HK-2 (cell line): ENCODE results near the gene HOXB9.

Source experiments
- DNase-seq: peaks from one replicate; pipeline ENCODE4 v3.0.0-alpha.2; 2018; ENCODE audit not compliant: unreplicated experiment

HOXB9 gene

DNA sequence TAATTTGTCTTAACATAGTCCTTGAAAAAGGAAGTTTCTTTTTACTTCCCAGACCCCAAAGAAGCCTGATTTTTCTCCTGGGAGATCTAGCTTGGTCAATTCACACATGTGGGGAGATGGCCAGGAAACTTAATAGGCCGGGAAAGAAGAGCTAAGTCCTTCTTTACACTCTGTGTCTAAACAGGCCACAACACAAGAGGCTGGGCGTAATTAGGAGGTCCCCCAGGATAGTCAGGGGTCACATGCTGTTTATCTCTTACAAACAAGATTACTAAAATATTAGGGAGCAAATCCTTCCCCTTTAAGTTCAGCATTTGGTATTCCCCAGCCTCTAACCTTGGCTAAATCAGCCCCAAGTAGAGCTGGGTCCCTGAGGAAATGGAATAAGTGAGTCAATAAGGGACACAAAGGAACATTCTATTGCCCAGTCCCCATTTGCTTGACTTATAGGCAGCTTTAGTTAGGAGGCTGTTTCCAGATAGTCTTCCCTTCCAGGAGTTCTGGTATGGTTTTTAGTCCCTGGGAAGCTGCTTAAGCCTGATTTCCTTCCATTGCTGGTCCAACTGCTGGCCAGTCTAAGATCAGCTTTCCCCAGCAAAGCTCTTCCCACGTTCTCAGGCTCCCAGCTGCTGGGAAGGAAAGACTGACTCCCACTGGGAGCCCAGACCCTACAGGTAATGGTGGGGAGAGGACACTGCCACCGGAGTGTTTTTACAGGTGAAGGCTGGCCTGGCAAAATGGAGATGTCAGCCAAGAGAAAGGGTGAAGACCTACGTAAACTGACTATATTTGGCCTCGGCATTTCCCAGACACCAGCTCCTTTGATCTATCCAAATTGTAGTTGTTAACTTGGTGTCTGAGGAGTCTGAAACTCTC lies 14.1 kb upstream of the HOXB9 start:
- no peak for DNase-seq

DNA sequence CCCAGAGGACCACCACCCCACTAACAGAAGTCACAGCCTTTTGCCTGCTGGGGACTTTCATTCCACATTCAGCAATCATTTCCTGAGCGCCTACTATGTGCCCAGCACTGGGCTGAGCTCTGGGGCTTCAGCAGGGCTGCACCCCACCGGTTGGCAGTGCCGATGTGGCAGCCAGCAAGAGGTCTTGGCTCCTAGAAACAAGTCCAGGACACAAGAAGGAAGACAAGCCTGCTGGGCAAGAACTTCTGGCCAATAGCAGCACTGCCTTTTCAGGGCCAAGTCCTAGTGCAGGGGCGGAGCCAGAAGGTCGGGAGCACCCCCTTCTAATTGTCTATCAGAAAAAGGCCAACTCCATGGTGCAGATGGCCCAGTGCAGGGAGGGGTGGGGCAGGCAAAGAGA lies 13.0 kb upstream of the HOXB9 start:
- no peak for DNase-seq

- DNase-seq: no peak
Observed at GRCh38 chr17:48637323-48638260, 11.4 kb upstream of the HOXB9 start.

GRCh38 chr17:48636177-48637018 lies 10.2 kb upstream of the HOXB9 start:
- no peak for DNase-seq

DNA sequence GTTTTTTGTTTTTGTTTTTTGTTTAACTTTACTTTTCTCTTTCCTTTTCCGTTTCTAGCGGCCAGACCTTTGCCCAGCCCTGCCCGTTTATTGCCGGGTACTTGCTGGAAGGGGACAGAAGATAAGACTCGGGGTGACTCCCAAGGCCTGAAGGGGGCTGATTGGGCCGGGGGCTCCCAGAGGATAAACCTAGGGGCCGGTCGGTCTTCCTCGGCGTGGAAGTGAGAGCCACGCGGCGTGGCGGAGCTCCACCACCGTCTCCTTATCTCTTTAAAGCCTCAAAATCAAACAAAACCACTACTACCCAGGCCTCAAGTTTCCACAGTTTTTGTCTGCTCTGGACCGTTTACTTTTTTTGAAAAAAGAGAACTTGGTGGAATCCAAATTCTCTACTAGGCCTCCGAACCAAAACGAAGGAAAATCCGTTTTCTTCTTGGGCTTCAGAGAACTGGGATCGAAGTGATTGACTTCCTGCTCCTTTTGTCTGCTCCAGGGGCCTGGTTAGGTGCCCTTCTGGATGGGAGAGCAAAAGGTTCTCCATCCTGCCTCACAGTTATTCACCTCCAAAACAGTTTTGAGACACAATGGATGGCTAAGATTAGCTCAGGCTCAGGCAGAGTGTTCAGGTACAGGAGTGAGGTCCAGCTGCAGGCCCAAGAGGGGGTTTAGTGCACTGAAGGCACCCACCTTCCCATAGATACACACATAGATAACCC lies 8.5 kb upstream of the HOXB9 start:
- no peak for DNase-seq

DNA sequence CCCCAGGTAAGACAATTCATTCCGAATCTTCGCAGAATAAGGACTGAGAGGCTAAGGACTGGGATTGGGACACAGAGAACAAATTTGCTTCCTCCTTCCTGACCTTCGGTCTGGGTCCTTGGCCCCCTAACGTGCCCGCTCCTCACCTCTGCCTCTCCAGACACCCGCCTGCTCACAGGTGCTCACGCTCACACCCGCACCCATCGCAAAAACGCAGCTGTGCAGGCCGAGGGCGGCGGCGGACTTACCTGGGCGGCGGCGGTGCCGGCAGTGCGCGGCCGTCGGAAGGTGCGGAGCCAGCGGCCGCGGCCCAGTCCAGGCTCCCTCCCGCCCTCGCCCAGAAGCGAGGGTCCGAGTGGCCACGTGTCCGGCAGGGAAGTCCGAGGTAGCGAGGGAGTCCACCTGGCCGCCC lies 7.1 kb upstream of the HOXB9 start:
- no peak for DNase-seq

DNA sequence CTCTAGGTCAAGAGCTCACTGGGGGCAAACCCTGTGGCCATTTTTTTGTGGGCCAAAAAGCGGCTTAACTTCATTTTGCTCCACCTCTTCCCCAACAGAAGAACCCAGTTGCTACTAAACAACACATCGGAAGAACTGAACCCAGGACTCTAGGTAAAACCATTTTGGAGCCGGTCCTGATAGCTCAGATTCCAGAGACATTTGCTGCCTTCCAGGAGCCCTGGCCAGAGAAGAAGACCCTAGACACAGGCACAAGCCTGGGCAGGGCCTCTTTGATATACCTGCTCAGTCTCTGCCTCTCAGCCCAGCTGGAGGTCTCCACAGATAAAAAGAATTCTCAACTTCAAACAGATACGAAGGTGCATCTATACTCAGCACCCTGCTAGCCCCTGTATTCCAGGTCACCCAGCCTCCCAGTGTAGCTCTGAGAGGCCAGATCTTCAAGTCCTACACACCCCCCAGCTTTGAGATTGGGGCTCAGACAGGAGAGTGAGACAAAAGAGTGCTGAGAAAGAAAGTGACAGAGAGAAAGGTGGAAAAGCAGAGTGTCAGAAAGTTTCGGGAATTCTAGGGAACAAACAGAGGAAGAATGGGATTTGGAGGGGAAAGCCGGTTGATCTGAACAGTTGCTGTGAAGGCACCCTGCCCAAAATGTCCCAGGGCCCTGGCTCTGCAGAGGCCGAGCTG lies 6.6 kb upstream of the HOXB9 start:
- DNase-seq: no peak

- no peak for DNase-seq
Observed at GRCh38 chr17:48631693-48632578, 5.8 kb upstream of the HOXB9 start.

DNA sequence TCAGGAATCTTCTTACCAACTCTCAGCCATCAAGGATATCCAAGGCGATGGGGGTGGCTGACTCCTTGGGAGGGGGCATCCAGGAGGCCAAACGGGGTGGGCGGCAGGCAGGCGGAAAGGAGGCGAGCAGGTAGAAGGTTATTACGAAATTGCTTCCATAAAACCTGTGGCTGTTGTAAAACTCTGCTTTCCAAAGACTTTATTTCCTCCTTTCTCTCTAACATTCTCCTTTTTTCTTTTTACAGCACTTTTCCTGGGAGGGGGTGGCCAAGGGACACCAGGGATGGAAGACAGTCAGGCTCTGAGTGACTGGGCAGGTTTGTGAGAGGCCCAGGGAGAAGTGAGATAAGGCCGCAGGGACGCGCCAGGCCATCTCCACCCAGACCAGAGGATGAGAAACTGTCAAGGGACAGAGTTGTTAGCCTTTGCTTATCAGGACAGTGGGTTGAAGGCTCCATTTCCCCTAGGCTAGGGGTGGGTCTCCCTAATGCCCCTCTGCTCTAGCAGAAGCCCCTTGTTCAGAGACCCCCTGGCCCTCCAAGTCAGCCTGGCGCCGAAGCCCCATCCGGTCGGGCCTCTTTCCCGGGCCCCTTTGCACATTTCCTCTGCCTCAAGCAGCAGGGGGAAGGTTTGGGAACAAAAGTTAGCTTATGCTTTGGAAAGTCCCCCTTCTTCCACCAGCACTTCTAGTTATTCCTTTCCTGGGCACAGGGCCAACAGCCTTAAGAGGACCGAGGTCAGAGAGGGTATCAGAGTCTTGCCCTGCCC lies 5.0 kb upstream of the HOXB9 start:
- DNase-seq: no peak

DNA sequence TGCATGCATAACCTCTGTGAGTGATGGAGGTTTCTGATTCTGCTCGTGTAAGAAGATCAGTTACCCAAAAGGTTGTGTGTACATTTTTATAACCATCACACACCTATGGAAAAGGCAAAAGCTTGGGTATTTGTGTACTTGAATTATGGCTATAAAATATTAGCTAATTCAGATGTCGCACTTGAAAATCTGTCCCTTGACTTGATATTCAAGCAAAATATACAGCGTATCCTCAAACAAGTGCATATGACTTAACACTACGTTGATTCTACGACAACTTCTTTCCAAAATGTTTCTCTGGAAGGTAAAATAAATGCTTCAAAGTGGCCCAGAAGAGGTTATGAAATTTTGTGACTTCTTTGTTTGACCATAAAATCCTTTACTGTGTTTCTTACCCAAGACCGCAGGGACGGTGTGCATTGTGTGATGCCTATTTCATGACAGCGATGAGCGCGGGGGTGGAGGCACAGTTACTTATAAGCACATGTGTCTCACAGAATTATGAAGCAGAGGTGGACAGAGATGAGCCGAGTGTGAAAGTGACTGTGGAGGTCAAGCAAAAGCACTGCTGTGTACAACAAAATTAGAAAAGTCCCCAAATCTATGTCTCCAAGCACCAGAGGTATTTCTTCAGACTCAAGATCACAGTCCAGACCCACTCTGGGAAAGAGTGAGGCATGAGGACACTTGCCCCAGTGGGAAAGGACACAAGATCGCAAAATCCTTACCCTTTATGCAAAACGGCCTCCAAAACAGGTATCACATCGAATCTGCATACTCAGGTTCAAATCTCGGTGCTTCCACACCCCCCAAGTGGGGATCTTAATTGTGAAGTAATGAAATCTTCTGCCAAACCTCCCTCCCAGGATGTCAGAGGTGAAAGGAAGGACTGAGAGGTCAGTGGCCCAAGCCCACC lies 4.1 kb upstream of the HOXB9 start:
- no peak for DNase-seq

DNA sequence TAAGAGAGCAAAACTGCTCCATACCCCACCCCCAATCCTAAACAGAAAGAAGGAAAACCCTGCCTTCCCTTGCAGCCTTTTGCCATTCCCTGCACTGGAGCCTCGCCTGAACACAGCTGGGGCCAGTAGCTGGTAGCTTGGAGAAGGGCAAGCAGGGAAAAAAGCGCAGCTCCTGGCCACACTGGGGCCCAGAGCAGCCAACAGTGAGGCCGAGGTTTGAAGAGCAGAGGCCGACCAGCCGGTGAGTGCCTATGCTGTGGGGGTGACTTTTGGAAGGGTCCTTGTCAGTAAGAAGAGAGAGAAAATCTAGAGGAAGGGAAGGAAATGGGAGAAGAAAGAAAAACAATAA lies 3.2 kb upstream of the HOXB9 start:
- no peak for DNase-seq

- DNase-seq: no peak
Observed at GRCh38 chr17:48628649-48629410, 2.7 kb upstream of the HOXB9 start.

- DNase-seq: no peak
Observed at GRCh38 chr17:48627623-48628521, 1.7 kb upstream of the HOXB9 start.

- DNase-seq: no peak
Observed at GRCh38 chr17:48627118-48627597, 1.0 kb upstream of the HOXB9 start.

DNA sequence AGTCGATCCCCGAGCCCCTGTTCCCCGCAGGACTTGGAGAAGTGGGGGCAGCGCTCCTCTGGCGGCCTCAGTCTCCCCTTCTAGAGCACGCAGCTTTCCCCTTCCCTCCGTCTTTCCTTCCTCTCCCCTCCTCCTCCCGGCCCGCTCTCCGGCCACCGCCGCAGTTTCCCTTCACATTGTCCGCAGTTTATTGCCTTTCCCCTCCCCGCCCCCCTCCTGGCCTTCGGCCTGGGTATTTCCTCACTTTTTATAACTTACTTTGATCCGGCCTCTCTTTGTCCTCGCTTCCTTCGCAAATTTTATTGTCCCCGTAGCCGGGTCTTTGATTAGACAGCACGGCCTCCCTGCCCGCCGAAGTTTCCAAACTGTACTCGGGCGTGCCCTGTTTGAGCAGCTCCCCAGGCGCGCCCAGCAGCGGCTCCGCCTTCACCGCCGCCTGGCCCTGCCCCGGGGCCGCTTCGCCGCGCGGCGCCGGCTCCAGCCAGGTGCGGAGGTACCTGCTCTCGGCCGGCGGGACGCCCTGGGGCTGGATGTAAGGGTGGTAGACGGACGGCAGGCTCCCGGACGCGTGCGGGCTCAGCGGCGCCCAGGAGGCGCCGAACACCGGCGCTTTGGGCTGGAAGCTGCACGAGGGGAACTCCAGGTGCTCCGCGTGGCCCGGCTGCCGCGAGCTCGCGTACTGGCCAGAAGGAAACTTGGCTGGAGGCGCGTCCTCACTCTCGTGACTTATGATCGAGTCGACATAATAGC lies 488 bp downstream of the HOXB9 start:
- DNase-seq: peak; percentile 81
